Peyer's patch (tissue), 4 donors: ENCODE results near the gene KRT80.

Experiments used
- CTCF ChIP-seq, 6 experiments: fragments of 450-650 bp in 4 of 6; fragments of 200-600 bp in 2 of 6; sonication (generic) in 1 of 6; IDR thresholded peaks; one replicate each; pipeline ENCODE4 v1.5.1; 2017 to 2019; ENCODE audit warnings: antibody characterized with exemption in 6 of 6, mild to moderate bottlenecking in 3 of 6, moderate library complexity in 1 of 6
- POLR2A ChIP-seq, 2 donors: fragments of 450-650 bp; IDR thresholded peaks; one replicate each; pipeline ENCODE4 v1.5.1; 2017; ENCODE audit warnings: antibody characterized with exemption in 2 of 2, mild to moderate bottlenecking in 2 of 2, moderate library complexity in 2 of 2

- no peak for TF ChIP-seq CTCF (IDR thresholded peaks at IDR 0.05)
- TF ChIP-seq POLR2A (IDR thresholded peaks at IDR 0.05) = no peak
These were observed 31.6 kb downstream of the KRT80 start for GRCh38 chr12:52160200-52160599.
